GM21423 (cell line): ENCODE data around the gene GATAD2A.

Experiments used
- ATAC-seq: cut with Tn5 transposase; IDR thresholded peaks from one replicate; pipeline ENCODE4 v1.9.1; 2021; ENCODE audit warnings: mild to moderate bottlenecking, moderate library complexity; ENCODE audit not compliant: unreplicated experiment

GATAD2A gene

GRCh38 chr19:19529783-19530422 is 124.4 kb downstream of the GATAD2A start:
- ATAC-seq: no peak

GRCh38 chr19:19530423-19530804 is 124.9 kb downstream of the GATAD2A start:
- ATAC-seq: no peak

DNA sequence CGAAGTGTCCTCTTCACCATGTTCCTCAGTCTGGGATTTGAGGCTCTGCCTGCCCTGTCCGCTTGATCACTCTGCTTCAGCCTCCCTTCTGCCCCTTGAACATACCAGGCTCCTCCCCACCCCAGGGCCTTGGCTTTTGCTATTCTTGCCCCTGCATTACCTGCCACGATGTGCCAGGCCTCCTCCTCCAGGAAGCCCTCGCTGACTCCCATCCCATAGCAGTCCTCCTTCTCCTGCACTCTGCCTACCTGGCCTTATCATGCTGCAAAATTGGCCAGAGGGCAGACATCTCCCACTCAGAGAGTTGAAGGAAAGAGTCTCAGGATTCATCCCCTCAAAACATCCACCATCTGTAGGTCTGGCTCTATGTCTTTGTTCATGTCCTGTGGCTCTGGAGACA is 125.4 kb downstream of the GATAD2A start:
- no peak for ATAC-seq

- ATAC-seq: no peak
Measured at GRCh38 chr19:19531951-19532805, 126.7 kb downstream of the GATAD2A start.

- ATAC-seq: no peak
Measured at GRCh38 chr19:19532806-19533701, 127.6 kb downstream of the GATAD2A start.

DNA sequence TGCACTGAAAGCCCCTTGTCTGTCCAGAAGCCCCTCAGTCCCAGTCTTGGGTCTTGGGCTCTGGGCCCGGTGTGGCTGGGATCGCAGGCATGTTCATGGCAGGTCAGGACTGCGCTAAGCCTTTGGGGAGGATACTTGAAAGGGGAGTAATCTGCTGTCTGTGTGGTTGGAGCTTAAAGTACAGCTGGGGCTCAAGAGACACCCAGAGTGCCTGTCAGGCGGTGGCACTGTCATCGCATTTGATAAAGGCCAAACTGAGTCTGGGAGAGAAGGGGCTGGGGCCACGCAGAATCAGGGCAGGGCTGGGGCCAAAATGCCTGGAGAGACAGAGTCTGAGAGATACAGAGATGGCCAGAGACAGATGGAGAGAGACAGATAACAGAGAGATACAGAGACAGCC is 128.4 kb downstream of the GATAD2A start:
- no peak for ATAC-seq

GRCh38 chr19:19534556-19535265 is 129.2 kb downstream of the GATAD2A start:
- ATAC-seq: no peak

DNA sequence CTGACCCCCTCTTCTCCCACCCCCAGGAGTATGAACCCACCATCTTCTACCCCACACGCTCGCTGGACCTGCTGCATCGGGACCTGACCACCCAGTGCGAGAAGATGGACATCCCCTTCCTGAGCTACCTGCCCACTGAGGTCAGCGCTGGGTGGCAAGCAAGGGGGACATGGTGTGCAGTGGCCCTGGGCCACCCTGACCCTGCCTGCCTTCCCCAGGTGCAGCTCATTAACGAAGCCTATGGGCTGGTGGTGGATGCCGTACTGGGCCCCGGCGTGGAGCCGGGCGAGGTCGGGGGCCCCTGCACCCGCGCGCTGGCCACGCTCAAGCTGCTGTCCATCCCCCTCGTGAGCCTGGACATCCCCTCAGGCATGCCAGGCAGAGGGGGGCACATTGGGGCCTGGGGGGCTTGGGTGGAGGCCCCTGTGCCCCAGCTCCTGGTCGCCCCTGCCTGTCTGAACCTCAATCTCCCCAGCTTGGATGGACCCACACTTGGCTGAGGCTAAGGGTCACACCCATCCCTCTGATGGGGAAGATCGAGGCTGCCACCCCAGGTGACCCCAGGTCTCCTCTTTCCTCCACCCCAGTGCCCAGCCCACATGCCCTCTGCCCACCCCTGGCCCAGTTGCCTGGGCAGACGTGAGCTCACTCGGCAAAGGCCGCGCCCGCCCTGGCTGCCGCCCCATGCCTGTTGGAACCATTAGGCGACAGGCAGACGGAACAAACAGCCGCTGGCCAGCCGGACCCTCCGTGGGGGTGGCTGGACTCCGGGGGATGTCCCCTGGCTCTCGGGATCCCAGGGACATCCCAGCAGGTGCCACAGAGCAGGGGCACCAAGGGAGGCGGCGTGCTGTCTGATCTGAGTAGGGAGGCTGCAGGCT is 130.1 kb downstream of the GATAD2A start:
- ATAC-seq: no peak

DNA sequence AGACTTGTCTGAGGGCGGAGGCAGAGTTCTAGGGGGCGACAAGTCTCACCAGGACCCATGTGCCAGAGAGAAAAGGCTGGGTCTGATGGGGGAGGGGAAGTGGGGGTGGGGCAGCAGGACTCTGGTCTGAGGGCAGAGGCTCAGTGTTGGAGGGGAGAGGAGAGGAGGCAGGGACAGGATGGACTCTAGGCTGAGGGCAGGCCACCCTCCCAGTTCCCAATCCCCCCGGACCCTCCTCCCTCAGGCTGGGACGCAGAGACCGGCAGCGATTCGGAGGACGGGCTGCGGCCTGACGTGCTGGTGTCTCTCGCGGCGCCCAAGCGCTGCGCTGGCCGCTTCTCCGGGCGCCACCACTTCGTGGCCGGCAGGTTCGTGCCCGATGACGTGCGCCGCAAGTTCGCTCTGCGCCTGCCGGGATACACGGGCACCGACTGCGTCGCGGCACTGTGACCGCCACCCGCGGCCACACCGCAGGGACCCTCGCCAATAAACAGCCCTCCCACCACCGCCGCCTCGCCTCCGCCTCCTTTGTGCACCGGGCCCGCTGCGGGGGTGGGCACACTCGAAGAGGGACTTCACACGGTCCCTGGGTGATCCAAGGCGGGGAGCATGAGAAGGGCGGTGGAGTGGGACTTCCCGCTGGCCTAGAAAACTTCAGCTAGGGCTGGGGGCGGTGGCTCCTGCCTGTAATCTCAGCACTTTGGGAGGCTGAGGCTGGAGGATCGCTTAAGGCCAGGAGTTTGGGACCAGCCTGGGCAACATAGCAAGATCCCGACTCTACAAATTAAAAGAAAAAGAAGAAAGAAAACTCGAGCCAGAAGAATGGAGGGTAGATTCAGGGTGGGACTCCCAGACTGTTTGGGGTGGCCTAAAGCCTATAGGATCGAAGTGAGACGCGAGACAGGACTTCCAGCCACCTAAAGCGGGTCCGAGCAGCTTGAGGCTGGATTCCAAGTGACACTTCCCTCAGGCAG is 131.9 kb downstream of the GATAD2A start:
- no peak for ATAC-seq

DNA sequence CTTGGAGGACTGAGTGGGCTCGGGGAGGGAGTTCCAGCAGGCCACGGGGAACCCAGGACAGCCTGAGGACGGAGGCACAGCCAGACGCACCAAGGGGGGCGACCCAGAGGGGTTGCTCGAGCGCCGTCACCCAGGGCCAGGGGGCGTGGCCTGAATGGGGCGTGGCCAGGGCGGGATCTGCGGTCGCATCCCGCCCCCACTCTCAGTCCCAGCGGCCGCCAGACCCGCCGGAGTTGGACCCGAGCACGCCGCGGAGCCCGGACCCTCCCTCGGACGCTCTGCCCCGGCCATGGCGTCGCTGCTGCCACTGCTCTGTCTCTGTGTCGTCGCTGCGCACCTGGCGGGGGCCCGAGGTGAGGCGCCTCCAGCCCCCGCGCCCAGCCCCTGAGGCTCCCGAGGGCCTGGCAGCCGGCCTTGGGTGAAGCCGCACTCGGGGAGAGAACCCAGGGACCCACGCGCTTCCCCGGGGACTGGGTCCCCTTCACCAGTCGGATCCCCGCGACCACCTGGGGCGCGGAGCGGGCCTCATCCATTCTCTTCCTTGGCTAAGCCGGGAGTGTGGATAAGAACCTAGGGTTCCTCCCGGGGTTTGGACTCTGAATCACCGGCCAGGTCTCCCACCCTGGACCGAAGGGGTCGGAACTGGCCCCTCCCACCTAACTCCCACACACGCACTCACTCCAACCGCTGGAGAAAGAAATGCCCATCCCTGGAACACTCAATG is 132.7 kb downstream of the GATAD2A start, which contains the start of gene CILP2:
Gene CILP2, plus strand, starts transcription at position 205 of the 724 bp plus-strand sequence. Its CDS starts 85 bp downstream, at position 290.
- ATAC-seq: no peak

DNA sequence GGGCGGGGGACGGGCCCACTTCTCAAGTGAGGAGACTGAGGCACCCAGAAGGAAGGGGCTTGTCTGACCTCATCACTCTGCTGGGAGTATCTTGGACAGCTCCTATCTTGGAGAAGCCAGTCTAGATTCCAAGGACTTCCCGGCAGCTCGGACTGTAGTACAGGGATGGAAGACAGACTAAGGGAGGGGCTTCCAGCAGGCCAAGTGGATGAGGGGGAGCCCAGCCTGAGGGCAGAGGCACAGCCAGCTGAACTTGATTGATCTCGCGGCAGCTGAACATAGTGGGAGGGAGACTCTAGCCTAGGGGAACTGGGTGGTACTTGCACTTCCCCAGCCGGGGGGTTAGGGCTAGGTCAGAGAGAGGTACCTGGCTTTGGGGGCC is 133.3 kb downstream of the GATAD2A start:
- ATAC-seq: no peak

- ATAC-seq: no peak
Measured at GRCh38 chr19:19539698-19540063, 134.2 kb downstream of the GATAD2A start.

DNA sequence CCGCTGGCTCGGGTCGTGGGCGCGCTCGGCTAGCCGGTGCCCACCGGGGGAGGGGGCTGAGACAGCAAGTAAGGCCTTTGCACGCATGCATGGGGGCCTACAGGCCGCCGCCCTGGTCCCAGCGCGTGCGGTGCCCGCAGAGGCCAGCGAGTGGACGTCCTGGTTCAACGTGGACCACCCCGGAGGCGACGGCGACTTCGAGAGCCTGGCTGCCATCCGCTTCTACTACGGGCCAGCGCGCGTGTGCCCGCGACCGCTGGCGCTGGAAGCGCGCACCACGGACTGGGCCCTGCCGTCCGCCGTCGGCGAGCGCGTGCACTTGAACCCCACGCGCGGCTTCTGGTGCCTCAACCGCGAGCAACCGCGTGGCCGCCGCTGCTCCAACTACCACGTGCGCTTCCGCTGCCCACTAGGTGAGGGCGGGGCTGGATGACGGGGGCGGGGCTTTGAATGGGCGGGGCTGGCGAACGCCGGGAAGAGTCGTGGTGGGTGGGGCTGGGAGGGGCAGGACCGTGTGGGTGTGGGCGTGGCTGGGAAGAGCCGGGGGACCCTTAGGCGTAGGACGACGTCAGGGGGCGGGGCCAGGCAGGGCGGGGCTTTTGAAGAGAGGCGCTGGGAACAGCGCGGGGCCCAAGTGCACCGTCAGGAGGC is 134.7 kb downstream of the GATAD2A start:
- no peak for ATAC-seq

DNA sequence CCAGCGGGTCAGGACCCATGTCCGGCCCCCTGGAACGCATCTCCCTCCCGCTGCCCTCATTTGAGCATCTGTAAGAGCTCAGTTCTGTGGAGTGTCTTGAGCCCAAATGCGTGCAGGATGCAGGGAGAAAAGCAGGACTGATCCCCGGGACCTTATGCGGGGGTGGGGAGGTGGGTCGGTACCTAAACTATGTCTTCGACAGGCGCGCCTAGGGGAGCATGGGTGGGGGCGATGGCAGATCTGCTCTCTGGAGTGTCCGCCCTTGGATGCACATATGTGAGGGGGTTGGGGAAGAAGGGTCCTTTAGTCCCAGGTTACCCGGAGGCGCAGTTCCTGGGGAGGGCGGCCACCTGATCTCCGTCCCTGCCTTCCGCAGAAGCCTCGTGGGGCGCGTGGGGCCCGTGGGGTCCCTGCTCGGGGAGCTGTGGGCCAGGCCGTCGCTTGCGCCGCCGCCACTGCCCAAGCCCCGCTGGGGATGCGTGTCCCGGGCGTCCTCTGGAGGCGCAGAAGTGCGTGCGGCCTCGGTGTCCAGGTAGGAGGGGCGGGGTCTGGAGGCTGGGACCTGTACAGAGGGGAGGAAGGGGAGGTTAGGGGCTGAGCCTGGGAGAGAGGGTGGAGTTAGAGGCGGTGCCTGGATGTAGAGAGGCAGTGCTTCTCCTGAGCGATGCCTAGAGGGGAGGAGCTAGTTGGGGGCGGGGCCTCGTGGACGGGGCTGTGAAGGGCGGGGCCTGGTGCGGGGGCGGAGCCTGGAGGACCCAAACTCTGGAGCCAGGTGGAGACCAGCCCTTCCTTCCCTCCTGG is 135.4 kb downstream of the GATAD2A start:
- ATAC-seq: no peak

- ATAC-seq: no peak
Measured at GRCh38 chr19:19541616-19542015, 136.1 kb downstream of the GATAD2A start.

DNA sequence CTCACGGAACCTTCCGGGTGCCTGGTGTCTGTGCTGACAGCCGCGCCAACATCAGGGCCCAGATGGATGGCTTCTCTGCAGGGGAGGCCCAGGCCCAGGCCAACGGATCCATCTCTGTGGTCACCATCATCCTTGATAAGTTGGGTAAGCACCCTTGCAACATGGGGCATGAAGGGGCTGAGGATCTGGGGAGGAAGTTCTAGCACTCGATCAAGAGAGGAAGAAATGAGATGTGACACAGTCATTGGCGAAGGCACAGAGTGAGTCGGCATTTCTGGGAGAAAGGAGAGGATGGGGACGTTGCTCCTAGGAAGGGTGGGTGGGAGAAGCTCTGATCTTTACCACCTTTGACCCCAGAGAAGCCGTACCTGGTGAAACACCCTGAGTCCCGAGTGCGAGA is 137.0 kb downstream of the GATAD2A start:
- ATAC-seq: no peak

DNA sequence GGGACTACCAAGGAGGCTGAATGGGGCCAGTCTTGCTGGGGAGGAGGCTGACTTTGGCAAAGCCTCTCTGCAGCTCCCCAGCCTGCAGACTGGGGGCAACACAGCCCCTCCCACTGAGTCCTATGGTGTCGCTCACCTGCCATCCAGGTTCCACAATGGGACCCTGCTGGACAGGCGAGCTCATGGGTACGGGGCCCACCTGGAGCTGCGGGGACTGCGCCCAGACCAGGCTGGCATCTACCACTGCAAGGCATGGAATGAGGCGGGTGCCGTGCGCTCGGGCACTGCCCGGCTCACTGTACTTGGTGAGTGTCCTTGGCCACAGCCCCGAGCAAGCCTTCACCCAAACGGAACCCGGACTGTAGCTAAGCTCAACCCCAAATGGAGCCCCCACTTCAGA is 137.6 kb downstream of the GATAD2A start:
- ATAC-seq: no peak
